IgD-negative memory B cell (primary cell): Measurements from ENCODE around the gene DAGLA. TPM values are rescaled to one million over a fixed set of nuclear protein-coding genes. Genes with fewer than 3 reads are reported as not detected.

Experiments
- H3K27ac Mint-ChIP-seq, 3 donors: one replicate each; pipeline ENCODE4 v1.8.0; 2020 to 2022; ENCODE audit warnings: mild to moderate bottlenecking in 3 of 3, mixed read lengths in 3 of 3, moderate library complexity in 1 of 3
- H3K27me3 Mint-ChIP-seq: one replicate; pipeline ENCODE4 v1.8.0; 2021; ENCODE audit warnings: mixed read lengths
- H3K36me3 Mint-ChIP-seq: one replicate; pipeline ENCODE4 v1.8.0; 2020; ENCODE audit warnings: mild to moderate bottlenecking, mixed read lengths
- H3K4me1 Mint-ChIP-seq, 3 donors: one replicate each; pipeline ENCODE4 v1.8.0; 2020 to 2022; ENCODE audit warnings: mixed read lengths in 3 of 3, mild to moderate bottlenecking in 1 of 3
- H3K4me3 Mint-ChIP-seq, 4 donors: one replicate each; pipeline ENCODE4 v1.8.0; 2020 to 2022; ENCODE audit warnings: mild to moderate bottlenecking in 4 of 4, mixed read lengths in 4 of 4, moderate library complexity in 3 of 4
- H3K9me3 Mint-ChIP-seq, 3 donors: one replicate each; pipeline ENCODE4 v1.8.0; 2020 to 2021; ENCODE audit warnings: mixed read lengths in 3 of 3, mild to moderate bottlenecking in 1 of 3
- polyA plus RNA-seq: library from polyadenylated mRNA; unstranded; fragments of 300-500 nt; fragmentation: Illumina TruSeq; gene quantifications from one replicate; pipeline ENCODE4 v1.2.3, GENCODE V29; 2021

Gene DAGLA
- polyA plus RNA-seq, 1 donor from 2014 or later = not detected

DNA sequence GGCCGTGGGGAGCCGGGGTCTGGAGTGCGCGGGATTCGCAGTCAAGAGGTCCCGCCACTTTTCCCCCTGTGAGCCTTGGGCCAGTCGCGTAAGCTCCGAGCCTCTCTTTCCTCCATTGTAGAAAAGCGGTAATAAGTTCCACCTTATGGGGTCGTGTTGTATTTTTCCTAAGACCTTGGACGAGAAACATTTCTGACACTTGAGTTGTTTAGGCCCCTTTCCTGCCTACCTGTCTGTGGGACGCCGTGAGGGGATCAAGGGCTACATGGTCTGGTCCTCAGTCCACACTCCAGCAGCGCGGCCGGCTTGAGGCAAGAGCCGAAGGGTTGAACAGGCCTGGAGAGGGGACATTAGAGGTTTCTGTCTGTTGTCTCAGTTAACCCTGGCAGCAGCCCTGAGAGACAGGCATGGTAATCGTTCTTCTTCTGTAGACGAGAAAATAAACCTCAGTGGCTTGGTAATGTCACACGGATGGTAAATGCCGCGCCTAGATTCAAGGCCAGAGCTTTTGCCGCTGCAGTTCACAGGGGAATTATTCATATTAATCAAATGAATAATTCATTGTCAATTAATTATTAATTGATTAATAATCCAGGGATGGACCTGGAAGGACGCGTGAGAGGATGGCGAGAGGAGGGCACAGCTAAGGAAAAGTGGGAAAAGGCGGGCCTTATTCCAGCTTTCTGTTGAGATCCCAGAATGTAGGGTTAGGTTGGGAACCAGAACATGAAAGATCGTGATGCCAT is 113.1 kb downstream of the DAGLA start:
- H3K36me3 Mint-ChIP-seq = peaks cover 4% of the 10 kb centered on the region
- H3K4me1 Mint-ChIP-seq = peaks cover 14 to 20% (median 16%) of the 10 kb centered on the region in 3 donors
- peak overlapping the region; percentile 89 to 96 (median 95) for H3K4me3 Mint-ChIP-seq
- H3K27ac Mint-ChIP-seq = peak overlapping the region; percentile 94 to 99 (median 98)
- H3K27me3 Mint-ChIP-seq = no peaks in the 10 kb centered on the region
- H3K9me3 Mint-ChIP-seq = no peaks in the 10 kb centered on the region

DNA sequence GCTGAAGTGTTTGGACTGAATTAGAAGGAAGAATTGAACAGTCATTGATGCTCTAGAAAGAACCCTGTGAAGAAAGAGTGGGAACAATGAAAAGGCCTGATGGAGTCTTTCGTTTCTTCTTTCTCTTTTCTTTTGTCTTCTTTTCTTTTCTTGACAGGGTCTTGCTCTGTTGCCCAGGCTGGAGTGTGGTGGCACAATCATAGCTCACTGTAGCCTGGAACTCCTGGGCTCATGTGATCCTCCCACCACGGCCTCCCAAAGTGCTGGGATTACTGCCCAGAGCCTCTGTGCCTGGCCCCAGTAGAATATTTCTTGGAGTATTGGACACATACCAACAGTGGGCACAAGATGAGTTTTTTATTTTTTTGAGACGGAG is 113.6 kb downstream of the DAGLA start:
- no peaks in the 10 kb centered on the region for H3K27me3 Mint-ChIP-seq
- H3K36me3 Mint-ChIP-seq = peaks cover 4% of the 10 kb centered on the region
- H3K9me3 Mint-ChIP-seq = no peaks in the 10 kb centered on the region
- peak overlapping the region in 1 of 3 donors; percentile 99 for H3K27ac Mint-ChIP-seq
- peak overlapping the region; percentile 66 to 96 (median 95) for H3K4me3 Mint-ChIP-seq
- H3K4me1 Mint-ChIP-seq = peaks cover 14 to 20% (median 17%) of the 10 kb centered on the region in 3 donors

DNA sequence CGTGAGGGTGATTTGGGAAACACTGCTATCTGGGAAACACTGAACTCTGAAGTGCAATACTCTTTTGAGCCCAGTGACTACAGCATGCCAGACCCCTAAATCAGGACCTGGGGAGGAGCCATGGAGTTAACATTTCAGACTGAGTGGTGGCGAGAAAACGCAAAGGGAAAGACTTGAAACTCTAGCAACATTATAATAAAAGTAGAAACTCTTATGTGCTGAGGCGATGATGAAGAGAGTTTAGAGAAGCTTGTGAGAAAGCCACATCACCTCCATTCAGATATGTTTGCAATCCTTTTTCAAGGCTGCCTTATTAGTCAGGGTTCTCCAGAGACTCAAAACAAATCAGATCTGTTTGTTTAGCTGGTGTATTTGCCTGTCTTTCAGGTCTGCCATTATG is 114.4 kb downstream of the DAGLA start:
- Mint-ChIP-seq H3K36me3 (peaks cover 4% of the 10 kb centered on the region), H3K27me3 (no peaks in the 10 kb centered on the region), H3K4me1 (peaks cover 14 to 19% (median 17%) of the 10 kb centered on the region in 3 donors), H3K9me3 (no peaks in the 10 kb centered on the region), H3K27ac (no peak overlapping the region), H3K4me3 (peak overlapping the region in 2 of 4 donors; percentile 25 to 49)

DNA sequence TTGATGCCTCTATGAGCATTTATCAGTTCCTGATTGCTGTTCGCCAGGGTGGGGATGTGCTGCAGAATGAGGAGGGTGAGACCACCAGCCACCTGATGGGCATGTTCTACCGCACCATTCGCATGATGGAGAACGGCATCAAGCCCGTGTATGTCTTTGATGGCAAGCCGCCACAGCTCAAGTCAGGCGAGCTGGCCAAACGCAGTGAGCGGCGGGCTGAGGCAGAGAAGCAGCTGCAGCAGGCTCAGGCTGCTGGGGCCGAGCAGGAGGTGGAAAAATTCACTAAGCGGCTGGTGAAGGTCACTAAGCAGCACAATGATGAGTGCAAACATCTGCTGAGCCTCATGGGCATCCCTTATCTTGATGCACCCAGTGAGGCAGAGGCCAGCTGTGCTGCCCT is 115.3 kb downstream of the DAGLA start:
- Mint-ChIP-seq H3K9me3 (no peaks in the 10 kb centered on the region), H3K4me1 (peaks cover 14 to 18% (median 17%) of the 10 kb centered on the region in 3 donors), H3K27ac (peak overlapping the region in 1 of 3 donors; percentile 84), H3K4me3 (peak overlapping the region in 1 of 4 donors; percentile 25), H3K27me3 (no peaks in the 10 kb centered on the region), H3K36me3 (peaks cover 4% of the 10 kb centered on the region)

DNA sequence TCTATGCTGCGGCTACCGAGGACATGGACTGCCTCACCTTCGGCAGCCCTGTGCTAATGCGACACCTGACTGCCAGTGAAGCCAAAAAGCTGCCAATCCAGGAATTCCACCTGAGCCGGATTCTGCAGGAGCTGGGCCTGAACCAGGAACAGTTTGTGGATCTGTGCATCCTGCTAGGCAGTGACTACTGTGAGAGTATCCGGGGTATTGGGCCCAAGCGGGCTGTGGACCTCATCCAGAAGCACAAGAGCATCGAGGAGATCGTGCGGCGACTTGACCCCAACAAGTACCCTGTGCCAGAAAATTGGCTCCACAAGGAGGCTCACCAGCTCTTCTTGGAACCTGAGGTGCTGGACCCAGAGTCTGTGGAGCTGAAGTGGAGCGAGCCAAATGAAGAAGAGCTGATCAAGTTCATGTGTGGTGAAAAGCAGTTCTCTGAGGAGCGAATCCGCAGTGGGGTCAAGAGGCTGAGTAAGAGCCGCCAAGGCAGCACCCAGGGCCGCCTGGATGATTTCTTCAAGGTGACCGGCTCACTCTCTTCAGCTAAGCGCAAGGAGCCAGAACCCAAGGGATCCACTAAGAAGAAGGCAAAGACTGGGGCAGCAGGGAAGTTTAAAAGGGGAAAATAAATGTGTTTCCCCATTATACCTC is 115.8 kb downstream of the DAGLA start:
- Mint-ChIP-seq H3K27me3 (no peaks in the 10 kb centered on the region), H3K4me1 (peaks cover 14 to 19% (median 17%) of the 10 kb centered on the region in 3 donors), H3K36me3 (peaks cover 4% of the 10 kb centered on the region), H3K27ac (no peak overlapping the region), H3K9me3 (no peaks in the 10 kb centered on the region), H3K4me3 (no peak overlapping the region)

Other genes starting within 250 kb of the DAGLA start
- gene LRRC10B, start 171.6 kb upstream of the DAGLA start, polyA plus RNA-seq = not detected
- not detected for gene SYT7, start 99.3 kb upstream of the DAGLA start, polyA plus RNA-seq
- not detected for gene MYRF, start 72.2 kb downstream of the DAGLA start, polyA plus RNA-seq
- gene TMEM258, start 112.2 kb downstream of the DAGLA start, polyA plus RNA-seq = 210 TPM
- gene FEN1, start 112.5 kb downstream of the DAGLA start, polyA plus RNA-seq = 12.6 TPM
- 1.6 TPM for gene FADS1, start 136.6 kb downstream of the DAGLA start, polyA plus RNA-seq
- 0.63 TPM for gene FADS2, start 147.9 kb downstream of the DAGLA start, polyA plus RNA-seq
- gene FADS3, start 211.2 kb downstream of the DAGLA start, polyA plus RNA-seq = 21.8 TPM
- gene RAB3IL1, start 237.2 kb downstream of the DAGLA start, polyA plus RNA-seq = not detected